ENCODE results near the gene IL17F. TPM values are rescaled to one million over a fixed set of nuclear protein-coding genes. Genes with fewer than 3 reads are reported as not detected.

IL17F gene
- total RNA-seq, 1 experiment from 2014 or later, result not detected

DNA sequence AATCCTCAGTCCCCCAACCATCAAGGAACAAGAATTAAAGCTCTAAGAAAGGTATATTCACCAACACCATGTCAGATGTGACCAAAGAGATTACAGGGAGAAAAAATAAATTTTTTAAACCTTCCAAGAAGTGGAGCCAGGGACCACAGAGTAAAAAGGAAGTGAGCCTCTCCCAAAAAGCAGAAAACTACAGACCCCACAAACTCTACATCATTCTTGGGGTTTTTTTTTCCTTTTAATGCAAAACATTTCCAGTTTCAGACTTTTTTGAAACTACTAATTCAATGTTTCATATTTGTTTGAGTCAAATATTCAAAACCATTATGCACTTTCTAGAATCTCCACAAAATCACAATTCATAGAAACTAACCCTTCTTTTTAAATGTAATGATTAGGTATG is 6.8 kb upstream of the IL17F start:
- no peak overlapping the region for H3K4me3 Mint-ChIP-seq (ENCODE audit: unreplicated experiment)
- H3K9me3 Mint-ChIP-seq (ENCODE audit: unreplicated experiment), result no peaks in the 10 kb centered on the region
- BruUV-seq (replicated peaks), result no TSS peak
- intact Hi-C loops (cut with micrococcal nuclease), result no loop called here
- ChIA-PET CTCF (interaction anchor here (1.2 to 5.6 kb wide), 3 partner anchors 12 to 97 kb away, joined by 3 to 48 read pairs (median 11); no protein-coding TSS in a partner anchor), POLR2A (interaction anchor here (0.6 kb wide), 1 partner anchor 111 kb away, joined by 3 read pairs; no protein-coding TSS in a partner anchor)
- no peaks in the 10 kb centered on the region for H3K36me3 Mint-ChIP-seq (ENCODE audit: insufficient read depth, unreplicated experiment)
- peaks cover 7% of the 10 kb centered on the region for H3K4me1 Mint-ChIP-seq (ENCODE audit: insufficient read depth, unreplicated experiment)
- no peak for DNase-seq (ENCODE audit: unreplicated experiment)
- H3K27ac Mint-ChIP-seq (ENCODE audit: low read depth, unreplicated experiment), result no peak overlapping the region
- peaks cover 60% of the 10 kb centered on the region for H3K27me3 Mint-ChIP-seq (ENCODE audit: insufficient read depth, unreplicated experiment)
- TF ChIP-seq, protein P1, sequence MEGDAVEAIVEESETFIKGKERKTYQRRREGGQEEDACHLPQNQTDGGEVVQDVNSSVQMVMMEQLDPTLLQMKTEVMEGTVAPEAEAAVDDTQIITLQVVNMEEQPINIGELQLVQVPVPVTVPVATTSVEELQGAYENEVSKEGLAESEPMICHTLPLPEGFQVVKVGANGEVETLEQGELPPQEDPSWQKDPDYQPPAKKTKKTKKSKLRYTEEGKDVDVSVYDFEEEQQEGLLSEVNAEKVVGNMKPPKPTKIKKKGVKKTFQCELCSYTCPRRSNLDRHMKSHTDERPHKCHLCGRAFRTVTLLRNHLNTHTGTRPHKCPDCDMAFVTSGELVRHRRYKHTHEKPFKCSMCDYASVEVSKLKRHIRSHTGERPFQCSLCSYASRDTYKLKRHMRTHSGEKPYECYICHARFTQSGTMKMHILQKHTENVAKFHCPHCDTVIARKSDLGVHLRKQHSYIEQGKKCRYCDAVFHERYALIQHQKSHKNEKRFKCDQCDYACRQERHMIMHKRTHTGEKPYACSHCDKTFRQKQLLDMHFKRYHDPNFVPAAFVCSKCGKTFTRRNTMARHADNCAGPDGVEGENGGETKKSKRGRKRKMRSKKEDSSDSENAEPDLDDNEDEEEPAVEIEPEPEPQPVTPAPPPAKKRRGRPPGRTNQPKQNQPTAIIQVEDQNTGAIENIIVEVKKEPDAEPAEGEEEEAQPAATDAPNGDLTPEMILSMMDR (IDR thresholded peaks at IDR 0.05; ENCODE audit: unreplicated experiment), result no peak

DNA sequence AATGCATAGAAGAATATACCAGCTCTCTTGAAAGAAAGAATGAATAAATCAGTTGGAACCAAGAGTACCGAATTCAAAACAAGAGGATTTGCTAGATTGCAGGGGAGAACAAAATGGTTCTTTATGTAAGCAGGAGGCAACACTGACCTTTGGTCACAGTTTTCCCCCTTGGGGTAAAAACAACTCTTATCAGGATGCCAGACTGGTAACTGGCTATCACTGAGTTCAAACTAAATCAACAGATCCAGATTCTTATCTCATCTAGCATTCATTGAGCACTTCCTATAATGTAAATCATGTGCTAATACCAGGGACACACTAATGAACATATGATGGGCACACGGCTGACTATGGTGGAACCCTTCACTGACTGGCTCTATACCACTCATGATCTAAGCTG is 4.8 kb upstream of the IL17F start:
- Mint-ChIP-seq H3K36me3 (ENCODE audit: insufficient read depth, unreplicated experiment) (no peaks in the 10 kb centered on the region), H3K27ac (ENCODE audit: low read depth, unreplicated experiment) (no peak overlapping the region), H3K4me1 (ENCODE audit: insufficient read depth, unreplicated experiment) (peaks cover 5% of the 10 kb centered on the region), H3K9me3 (ENCODE audit: unreplicated experiment) (no peaks in the 10 kb centered on the region), H3K27me3 (ENCODE audit: insufficient read depth, unreplicated experiment) (peaks cover 45% of the 10 kb centered on the region), H3K4me3 (ENCODE audit: unreplicated experiment) (no peak overlapping the region)
- POLR2A ChIA-PET, result interaction anchor here (0.6 kb wide), 1 partner anchor 15 kb away, joined by 3 read pairs; no protein-coding TSS in a partner anchor
- intact Hi-C loops (cut with micrococcal nuclease), result no loop called here
- no peak for DNase-seq (ENCODE audit: unreplicated experiment)
- CTCF ChIA-PET, result interaction anchor here (0.6 to 5.6 kb wide), 3 partner anchors 14 to 153 kb away, joined by 3 to 48 read pairs (median 4); no protein-coding TSS in a partner anchor
- no TSS peak for BruUV-seq (replicated peaks)
- TF ChIP-seq, protein P1 (IDR thresholded peaks at IDR 0.05; ENCODE audit: unreplicated experiment), result no peak

DNA sequence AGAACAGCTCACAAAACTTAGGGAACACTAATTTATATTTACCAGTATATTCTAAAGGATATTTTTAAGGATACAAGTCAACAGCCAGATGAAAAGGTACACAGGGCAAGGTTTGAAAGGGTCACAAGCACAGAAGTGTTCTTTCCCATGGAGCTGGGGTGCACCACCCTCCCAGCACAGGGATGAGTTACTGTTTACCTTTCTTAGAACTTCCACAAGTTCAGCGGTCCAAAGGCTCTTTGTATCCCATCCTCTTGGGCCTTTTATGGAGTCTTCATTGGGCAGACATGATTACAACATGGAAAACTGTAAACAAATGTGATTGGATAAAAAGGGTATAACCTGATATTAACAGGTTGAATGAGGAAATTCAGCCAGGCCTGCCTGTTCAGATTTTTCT is 1.1 kb upstream of the IL17F start:
- TF ChIP-seq, protein P1 (IDR thresholded peaks at IDR 0.05; ENCODE audit: unreplicated experiment), result no peak
- DNase-seq (ENCODE audit: unreplicated experiment), result no peak
- Mint-ChIP-seq H3K4me1 (ENCODE audit: insufficient read depth, unreplicated experiment) (no peaks in the 10 kb centered on the region), H3K27ac (ENCODE audit: low read depth, unreplicated experiment) (no peak overlapping the region), H3K9me3 (ENCODE audit: unreplicated experiment) (no peaks in the 10 kb centered on the region), H3K27me3 (ENCODE audit: insufficient read depth, unreplicated experiment) (peaks cover 18% of the 10 kb centered on the region), H3K36me3 (ENCODE audit: insufficient read depth, unreplicated experiment) (no peaks in the 10 kb centered on the region), H3K4me3 (ENCODE audit: unreplicated experiment) (no peak overlapping the region)
- CTCF ChIA-PET, result interaction anchor here (0.5 to 1.3 kb wide), 4 partner anchors 18 to 589 kb away, joined by 3 to 5 read pairs (median 4); no protein-coding TSS in a partner anchor
- POLR2A ChIA-PET, result no interaction called here
- BruUV-seq (replicated peaks), result no TSS peak
- intact Hi-C loops (cut with micrococcal nuclease), result no loop called here

DNA sequence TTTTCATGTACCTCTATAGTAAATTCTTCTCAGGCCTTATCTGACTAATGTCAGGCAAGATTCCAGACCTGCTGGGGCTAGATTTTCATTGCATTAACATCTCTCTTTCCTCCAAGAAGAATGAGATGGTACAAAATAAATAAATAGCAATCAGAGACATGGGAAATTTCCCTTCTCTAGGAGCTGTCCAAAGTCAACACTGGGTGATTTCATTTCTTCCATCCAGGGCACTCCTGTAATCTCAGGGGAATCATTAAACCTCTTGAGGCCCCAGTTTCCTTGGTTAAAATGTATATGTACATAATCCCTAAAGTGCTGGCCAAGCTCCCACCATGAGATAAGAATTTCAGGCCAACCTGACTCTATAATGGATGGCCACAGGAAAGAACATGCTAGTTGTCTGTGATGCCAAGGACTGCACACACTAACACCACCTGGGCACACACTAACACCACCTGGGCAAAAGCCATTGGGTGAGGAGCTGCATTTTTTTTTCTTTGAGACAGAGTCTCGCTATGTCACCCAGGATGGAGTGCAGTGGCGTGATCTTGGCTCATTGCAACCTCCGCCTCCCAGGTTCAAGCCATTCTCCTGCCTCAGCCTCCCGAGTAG is 912 bp downstream of the IL17F start:
- no peak overlapping the region for H3K4me3 Mint-ChIP-seq (ENCODE audit: unreplicated experiment)
- peaks cover 9% of the 10 kb centered on the region for H3K27me3 Mint-ChIP-seq (ENCODE audit: insufficient read depth, unreplicated experiment)
- BruUV-seq (replicated peaks), result no TSS peak
- TF ChIP-seq, protein P1 (IDR thresholded peaks at IDR 0.05; ENCODE audit: unreplicated experiment), result no peak
- no peaks in the 10 kb centered on the region for H3K9me3 Mint-ChIP-seq (ENCODE audit: unreplicated experiment)
- ChIA-PET CTCF (interaction anchor here (0.6 to 3.0 kb wide), 5 partner anchors 9 to 164 kb away, joined by 3 to 25 read pairs (median 4); no protein-coding TSS in a partner anchor), POLR2A (interaction anchor here (0.7 to 0.8 kb wide), 2 partner anchors 89 to 1444 kb away, joined by 3 read pairs; no protein-coding TSS in a partner anchor)
- intact Hi-C loops (cut with micrococcal nuclease), result no loop called here
- DNase-seq (ENCODE audit: unreplicated experiment), result peak; percentile 29
- no peaks in the 10 kb centered on the region for H3K4me1 Mint-ChIP-seq (ENCODE audit: insufficient read depth, unreplicated experiment)
- no peak overlapping the region for H3K27ac Mint-ChIP-seq (ENCODE audit: low read depth, unreplicated experiment)
- H3K36me3 Mint-ChIP-seq (ENCODE audit: insufficient read depth, unreplicated experiment), result peaks cover under 1% of the 10 kb centered on the region

Data from MCF 10A (cell line).